ENCODE results near the gene EBLN2. TPM values are rescaled to one million over a fixed set of nuclear protein-coding genes. Genes with fewer than 3 reads are reported as not detected.
"Not testable (repeated sequence)": the region's sequence is repeated elsewhere in the genome, so short reads cannot be mapped to it uniquely, and the experiment has no call there.

EBLN2 gene
- total and polyA plus RNA-seq, 2 experiments from 2014 or later = 4.7 to 9.9 TPM

GRCh38 chr3:73060302-73060723 is 1.1 kb upstream of the EBLN2 start:
- Histone ChIP-seq H3F3A (replicated peaks; ENCODE audit: low read depth) (no peaks in the 10 kb centered on the region), H3K79me2 (replicated peaks; ENCODE audit: insufficient read depth) (peaks cover 12% of the 10 kb centered on the region), H3K4me3 (no peak overlapping the region), H2AFZ (no peak overlapping the region), H3K4me2 (no peak overlapping the region), H3K36me3 (ENCODE audit: insufficient read depth) (peaks cover 22% of the 10 kb centered on the region; the same call in 1 of the 2 replicates), H3K4me1 (ENCODE audit: insufficient read depth) (no peaks in the 10 kb centered on the region), H3K9me2 (ENCODE audit: insufficient read depth) (no peaks in the 10 kb centered on the region), H3K27me3 (ENCODE audit: insufficient read depth) (no peaks in the 10 kb centered on the region), H4K20me1 (replicated peaks; ENCODE audit: insufficient read depth) (peaks cover 21% of the 10 kb centered on the region; the same call in 1 of the 2 replicates), H3K27ac (ENCODE audit: low read depth) (no peak overlapping the region; the same call in 1 of the 2 replicates)
- Mint-ChIP-seq H3K4me3 (no peak overlapping the region), H3K36me3 (ENCODE audit: low read depth) (peaks cover 54% of the 10 kb centered on the region), H3K27me3 (ENCODE audit: insufficient read depth, low read depth, poor library complexity) (no peaks in the 10 kb centered on the region), H3K9me3 (no peaks in the 10 kb centered on the region), H3K4me1 (peaks cover 5% of the 10 kb centered on the region; the same call in 2 of the 3 replicates), H3K27ac (peak overlapping the region; percentile 83)
- ATAC-seq (no peak), DNase-seq (ENCODE audit: low spot score) (no peak)
- TF ChIP-seq CREB1 (CRISPR knock-in tag; IDR thresholded peaks at IDR 0.05; ENCODE audit: low read depth) (no peak), STAT1 (IDR thresholded peaks at IDR 0.05; ENCODE audit: unreplicated experiment) (no peak), ETS1 (IDR thresholded peaks at IDR 0.05) (no peak), NANOG (IDR thresholded peaks at IDR 0.05; ENCODE audit: borderline replicate concordance) (no peak), CTCF (conservative IDR thresholded peaks at IDR 0.05; ENCODE audit: low read depth in 2 of 2) (no peak), EZH2 (IDR thresholded peaks at IDR 0.05; ENCODE audit: low read depth, unreplicated experiment) (no peak), ZNF462 (CRISPR knock-in tag; IDR thresholded peaks at IDR 0.05) (no peak), ZNF331 (CRISPR knock-in tag; IDR thresholded peaks at IDR 0.05; ENCODE audit: low read depth) (no peak), JUNB (IDR thresholded peaks at IDR 0.05; ENCODE audit: unreplicated experiment) (no peak), ZNF114 (CRISPR knock-in tag; IDR thresholded peaks at IDR 0.05) (no peak), EZH2phosphoT487 (IDR thresholded peaks at IDR 0.05; ENCODE audit: unreplicated experiment) (no peak), POLR2AphosphoS5 (IDR thresholded peaks at IDR 0.05; ENCODE audit: low read depth) (no peak)

- not testable (repeated sequence) for H3K27me3 Mint-ChIP-seq (ENCODE audit: insufficient read depth, low read depth, poor library complexity); H3K4me3 ChIP-seq; H3K27me3 ChIP-seq (ENCODE audit: insufficient read depth); H3K9me3 Mint-ChIP-seq; H3K9me2 ChIP-seq (ENCODE audit: insufficient read depth); H3K4me3 Mint-ChIP-seq; H4K20me1 ChIP-seq (replicated peaks; ENCODE audit: insufficient read depth); H3K4me2 ChIP-seq; H3F3A ChIP-seq (replicated peaks; ENCODE audit: low read depth); H3K27ac Mint-ChIP-seq; H2AFZ ChIP-seq; ATAC-seq; H3K27ac ChIP-seq (ENCODE audit: low read depth); DNase-seq (ENCODE audit: low spot score)
- Histone ChIP-seq H3K4me1 (ENCODE audit: insufficient read depth) (peaks cover 18% of the 10 kb centered on the region), H3K79me2 (replicated peaks; ENCODE audit: insufficient read depth) (peaks cover 12% of the 10 kb centered on the region), H3K36me3 (ENCODE audit: insufficient read depth) (peaks cover 20% of the 10 kb centered on the region; the same call in 1 of the 2 replicates)
- peaks cover 49% of the 10 kb centered on the region for H3K36me3 Mint-ChIP-seq (ENCODE audit: low read depth)
- H3K4me1 Mint-ChIP-seq = peaks cover 22% of the 10 kb centered on the region; the same call in 2 of the 3 replicates
Observed at GRCh38 chr3:73066243-73066642, 4.8 kb downstream of the EBLN2 start.

Data from GM23338 (cell line).